ENCODE results near the gene FUT8.

Gene FUT8

DNA sequence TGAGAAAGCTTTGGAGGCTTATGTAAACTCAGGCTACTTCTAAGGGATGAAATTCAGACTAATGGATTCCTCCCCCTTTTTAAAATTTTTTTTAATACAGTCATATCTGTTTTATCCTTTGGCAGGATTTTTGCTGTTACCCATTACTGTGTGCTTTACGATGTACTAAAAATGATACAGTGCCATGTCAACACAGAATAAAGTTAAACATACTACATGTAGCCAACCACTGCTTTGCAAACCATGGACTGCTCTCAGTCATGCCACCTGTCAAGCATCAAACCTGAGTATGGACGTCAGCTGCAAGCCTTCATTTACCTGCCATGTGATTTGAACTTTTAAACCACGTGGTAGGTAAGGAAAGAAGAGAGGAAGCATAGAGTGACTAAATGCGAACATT is 325.8 kb downstream of the FUT8 start:
- DNase-seq (ENCODE audit: low read depth), result no peak
- no peak overlapping the region for H3K4me3 ChIP-seq (replicated peaks; ENCODE audit: low read depth, low read length)
- TF ChIP-seq CTCF (IDR thresholded peaks at IDR 0.05; ENCODE audit: low read length, missing control alignments), result no peak

DNA sequence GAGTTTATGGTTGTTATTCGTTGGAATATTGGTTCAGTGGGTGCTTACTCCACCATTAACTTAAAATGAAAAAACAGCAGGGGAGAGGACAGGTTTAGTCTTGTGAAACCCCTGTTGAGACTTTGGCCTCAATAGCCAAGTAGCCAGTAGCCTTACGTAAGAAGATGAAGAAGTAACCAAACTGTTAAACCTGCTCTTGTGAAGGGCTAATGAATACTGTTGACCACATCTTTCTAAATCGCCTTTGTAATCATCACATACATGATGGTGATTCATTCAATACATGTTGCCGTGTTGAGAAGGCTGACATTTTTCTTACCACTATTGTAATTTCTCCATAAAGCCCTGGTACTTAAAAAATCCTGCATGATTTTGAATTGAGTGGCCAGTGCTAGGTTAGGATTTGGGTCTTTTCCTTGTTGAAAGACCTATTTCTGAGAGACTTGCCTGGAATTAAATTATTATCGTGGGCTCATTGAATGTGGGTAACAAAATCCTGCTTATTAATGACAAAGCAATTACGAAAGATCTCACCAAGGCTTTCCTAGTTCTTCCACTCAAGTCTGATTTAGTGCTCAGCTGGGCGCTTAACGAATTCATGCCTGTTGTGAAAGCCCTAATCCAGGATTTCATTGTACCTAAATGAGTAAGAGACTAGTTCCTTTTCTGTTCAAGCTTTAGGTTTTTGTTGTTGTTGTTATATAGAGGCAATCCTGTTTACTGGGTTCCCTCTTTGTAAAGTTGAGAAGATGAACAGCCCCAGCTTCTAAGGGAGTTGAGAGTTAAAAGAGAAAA is 333.1 kb downstream of the FUT8 start:
- TF ChIP-seq CTCF (IDR thresholded peaks at IDR 0.05; ENCODE audit: low read length, missing control alignments), result no peak
- no peak for DNase-seq (ENCODE audit: low read depth)

GRCh38 chr14:65748796-65749195 is 336.3 kb downstream of the FUT8 start:
- DNase-seq (ENCODE audit: low read depth), result no peak
- no peak overlapping the region for H3K4me3 ChIP-seq (replicated peaks; ENCODE audit: low read depth, low read length)
- no peak for TF ChIP-seq CTCF (IDR thresholded peaks at IDR 0.05; ENCODE audit: low read length, missing control alignments)

More for the DNA sequence above, 333.1 kb downstream of the FUT8 start:
- H3K4me3 ChIP-seq (replicated peaks; ENCODE audit: low read depth, low read length), result no peak overlapping the region

GRCh38 chr14:65749287-65749686 is 336.8 kb downstream of the FUT8 start:
- no peak for TF ChIP-seq CTCF (IDR thresholded peaks at IDR 0.05; ENCODE audit: low read length, missing control alignments)
- no peak for DNase-seq (ENCODE audit: low read depth)
- H3K4me3 ChIP-seq (replicated peaks; ENCODE audit: low read depth, low read length), result no peak overlapping the region

DNA sequence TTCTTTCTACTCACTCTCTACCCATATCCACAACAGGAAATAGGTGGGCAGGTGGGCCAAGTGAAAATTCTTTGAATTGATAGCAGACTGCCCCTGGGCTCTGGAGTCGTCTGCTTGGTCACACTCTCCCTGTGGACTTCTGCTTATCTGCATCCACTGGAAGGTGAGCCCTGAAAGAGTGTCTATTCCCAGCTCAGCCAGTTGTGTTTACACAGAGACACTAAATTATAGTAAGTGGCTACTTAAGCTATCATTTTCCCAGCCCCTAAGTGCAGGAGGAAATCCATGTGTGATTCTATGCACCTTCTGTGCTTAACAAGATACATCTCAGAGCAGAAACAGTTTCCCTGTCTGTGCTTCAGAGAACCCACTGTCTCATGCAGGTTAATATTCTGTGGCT is 338.4 kb downstream of the FUT8 start:
- no peak for DNase-seq (ENCODE audit: low read depth)
- H3K4me3 ChIP-seq (replicated peaks; ENCODE audit: low read depth, low read length), result no peak overlapping the region
- TF ChIP-seq CTCF (IDR thresholded peaks at IDR 0.05; ENCODE audit: low read length, missing control alignments), result no peak

DNA sequence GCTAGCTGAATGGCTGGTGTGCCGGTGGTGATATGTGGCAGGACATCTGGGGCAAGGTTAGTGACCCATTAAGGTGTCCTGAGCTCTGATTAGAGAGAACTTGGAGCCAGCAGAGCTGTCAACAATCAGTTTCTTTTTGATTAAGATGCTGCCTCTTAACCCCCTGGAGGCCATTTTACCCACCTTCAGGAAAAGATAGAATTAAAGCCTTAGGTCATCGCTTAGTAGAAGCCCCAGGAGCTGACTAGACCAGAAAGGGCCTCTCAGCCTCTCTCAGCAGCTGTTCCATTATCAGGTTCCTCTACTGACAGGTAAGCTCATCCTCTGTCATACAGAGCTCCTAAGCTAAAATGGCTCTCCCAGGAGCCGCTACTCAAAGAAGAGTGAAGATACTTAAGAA is 339.0 kb downstream of the FUT8 start:
- no peak for DNase-seq (ENCODE audit: low read depth)
- H3K4me3 ChIP-seq (replicated peaks; ENCODE audit: low read depth, low read length), result no peak overlapping the region
- no peak for TF ChIP-seq CTCF (IDR thresholded peaks at IDR 0.05; ENCODE audit: low read length, missing control alignments)

DNA sequence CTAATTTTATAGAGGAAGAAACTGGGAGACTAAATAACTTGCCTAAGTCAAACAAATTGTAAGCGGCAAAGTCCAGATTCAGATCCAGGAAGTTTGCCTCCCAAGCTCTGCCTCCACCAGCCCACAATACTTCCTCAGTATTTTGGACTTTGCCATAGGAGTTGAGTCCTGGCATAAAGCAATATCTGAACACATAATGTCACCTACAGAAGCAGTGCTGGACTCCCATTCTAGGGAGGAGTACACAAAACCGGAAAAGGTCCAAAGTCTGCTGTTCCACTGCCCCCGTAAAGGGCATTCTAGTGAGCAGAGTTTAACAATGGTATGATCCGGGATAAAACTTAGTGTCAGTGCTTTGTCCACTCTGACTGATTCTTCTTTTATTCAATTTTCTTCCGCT is 340.5 kb downstream of the FUT8 start:
- DNase-seq (ENCODE audit: low read depth), result no peak
- no peak for TF ChIP-seq CTCF (IDR thresholded peaks at IDR 0.05; ENCODE audit: low read length, missing control alignments)
- no peak overlapping the region for H3K4me3 ChIP-seq (replicated peaks; ENCODE audit: low read depth, low read length)
